ENCODE measurements around the gene RSPRY1.

DNA sequence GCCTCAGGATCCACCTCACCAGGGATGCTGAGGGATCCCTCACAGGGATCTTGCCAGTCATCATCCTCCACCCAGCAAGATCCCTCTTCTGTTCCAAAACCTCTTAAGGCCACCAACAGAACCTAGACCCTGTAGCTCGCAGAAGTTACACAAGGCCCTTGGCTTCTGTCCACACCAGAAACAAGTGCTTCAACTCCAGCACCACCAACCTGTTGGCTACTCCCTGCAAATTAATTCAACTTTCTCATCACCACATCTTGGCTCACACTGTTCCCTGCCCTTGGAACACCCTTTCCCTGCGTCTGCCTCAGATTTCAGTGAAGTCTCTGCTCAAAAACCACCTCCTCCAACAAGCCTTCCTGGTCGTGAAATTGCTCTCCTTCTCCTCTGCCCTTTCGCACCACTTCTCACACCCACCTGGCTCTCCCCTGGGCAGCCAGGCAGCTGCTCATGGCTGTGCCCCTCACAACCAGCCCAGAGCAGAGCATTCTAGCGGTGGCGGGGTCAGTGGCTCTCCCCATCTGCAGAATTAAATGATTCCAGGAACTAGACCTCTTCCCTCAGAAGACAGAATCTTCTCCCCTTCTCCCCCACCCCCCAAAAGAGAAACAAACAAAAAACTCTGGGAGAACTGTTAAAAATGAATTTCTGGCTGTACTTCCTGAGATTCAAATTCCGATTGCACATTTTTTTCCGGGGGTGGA is 96.5 kb downstream of the RSPRY1 start:
- TF ChIP-seq SUZ12 (IDR thresholded peaks at IDR 0.05), result no peak
- TF ChIP-seq TARDBP (IDR thresholded peaks at IDR 0.05), result no peak
- no peak for TF ChIP-seq BHLHE40 (IDR thresholded peaks at IDR 0.05; ENCODE audit: borderline replicate concordance)
- TF ChIP-seq SP1 (IDR thresholded peaks at IDR 0.05), result no peak
- no peak for TF ChIP-seq FOXK2 (IDR thresholded peaks at IDR 0.05)
- no peak for TF ChIP-seq FOXM1 (IDR thresholded peaks at IDR 0.05; ENCODE audit: borderline replicate concordance)
